Mesenchymal stem cell (in vitro differentiated cells and primary cell): ENCODE measurements around the gene KITLG.

Experiments
- DNase-seq: peaks from one replicate; pipeline ENCODE4 v3.0.0-alpha.2; 2013
- H2AFZ ChIP-seq: one replicate; pipeline ENCODE4 v1.6.1; 2013; ENCODE audit warnings: low read depth, mild to moderate bottlenecking, control low read depth, inconsistent platforms, low read length, moderate library complexity
- H2AK5ac ChIP-seq: 2 replicates; pipeline ENCODE4 v1.6.1; 2013; ENCODE audit warnings: low read length, moderate library complexity, mild to moderate bottlenecking, inconsistent platforms; ENCODE audit not compliant: severe bottlenecking
- H2BK120ac ChIP-seq: one replicate; pipeline ENCODE4 v1.6.1; 2013; ENCODE audit warnings: low read depth, mild to moderate bottlenecking, inconsistent platforms, low read length, moderate library complexity
- H2BK12ac ChIP-seq, 2 experiments: one replicate each; pipeline ENCODE4 v1.6.1; 2013; ENCODE audit warnings: inconsistent platforms in 2 of 2, low read length in 2 of 2, mild to moderate bottlenecking in 2 of 2, moderate library complexity in 2 of 2, control low read depth in 1 of 2
- H2BK15ac ChIP-seq: one replicate; pipeline ENCODE4 v1.6.1; 2013; ENCODE audit warnings: mild to moderate bottlenecking, low read depth, inconsistent platforms; ENCODE audit not compliant: poor library complexity, severe bottlenecking
- H2BK5ac ChIP-seq: 2 replicates; pipeline ENCODE4 v1.6.1; 2013; ENCODE audit warnings: low read depth, mild to moderate bottlenecking, low read length, control low read depth, inconsistent platforms; ENCODE audit not compliant: poor library complexity, severe bottlenecking
- H3K14ac ChIP-seq, 2 experiments: one replicate each; pipeline ENCODE4 v1.6.1; 2013; ENCODE audit warnings: inconsistent platforms in 2 of 2, low read length in 2 of 2, control low read depth in 1 of 2, mild to moderate bottlenecking in 1 of 2, moderate library complexity in 1 of 2
- H3K18ac ChIP-seq, 2 experiments: one replicate each; pipeline ENCODE4 v1.6.1; 2013; ENCODE audit warnings: inconsistent platforms in 2 of 2, low read length in 2 of 2, control low read depth in 1 of 2, low read depth in 1 of 2, mild to moderate bottlenecking in 1 of 2
- H3K23ac ChIP-seq, 2 experiments: one replicate each; pipeline ENCODE4 v1.6.1; 2013; ENCODE audit warnings: inconsistent platforms in 2 of 2, low read length in 2 of 2, mild to moderate bottlenecking in 2 of 2, moderate library complexity in 2 of 2, control low read depth in 1 of 2
- H3K27ac ChIP-seq: 2 replicates; pipeline ENCODE4 v1.5.1; 2013; ENCODE audit warnings: mild to moderate bottlenecking, moderate library complexity, low read length, control low read depth, inconsistent platforms; ENCODE audit not compliant: poor library complexity, severe bottlenecking
- H3K27me3 ChIP-seq, 2 experiments: 2 replicates each; pipeline versions ENCODE4 v1.6.1 to v1.7.0; 2013; ENCODE audit warnings: low read length in 2 of 2, mild to moderate bottlenecking in 2 of 2, moderate library complexity in 2 of 2, control low read depth in 1 of 2, inconsistent platforms in 1 of 2; ENCODE audit not compliant: control insufficient read depth in 1 of 2, insufficient read depth in 1 of 2
- H3K36me3 ChIP-seq, 2 experiments: 2 replicates each; pipeline versions ENCODE4 v1.6.1 to v1.7.0; 2013; ENCODE audit warnings: low read length in 2 of 2, control low read depth in 1 of 2, inconsistent platforms in 1 of 2, low read depth in 1 of 2, mild to moderate bottlenecking in 1 of 2; ENCODE audit not compliant: insufficient read depth in 2 of 2, control insufficient read depth in 1 of 2
- H3K4ac ChIP-seq, 2 experiments: one replicate each; pipeline ENCODE4 v1.6.1; 2013; ENCODE audit warnings: inconsistent platforms in 2 of 2, low read length in 2 of 2, mild to moderate bottlenecking in 2 of 2, moderate library complexity in 2 of 2, control low read depth in 1 of 2, low read depth in 1 of 2
- H3K4me1 ChIP-seq: 2 replicates; pipeline ENCODE4 v1.6.1; 2013; ENCODE audit warnings: low read depth, low read length, control low read depth; ENCODE audit not compliant: control insufficient read depth, insufficient read depth
- H3K4me2 ChIP-seq: 2 replicates; pipeline ENCODE4 v1.6.1; 2013; ENCODE audit warnings: low read length, mild to moderate bottlenecking, inconsistent platforms; ENCODE audit not compliant: poor library complexity, severe bottlenecking
- H3K4me3 ChIP-seq, 2 experiments: 2 replicates each; pipeline versions ENCODE4 v1.5.1 to v1.7.0; 2013; ENCODE audit warnings: low read length in 2 of 2, mild to moderate bottlenecking in 2 of 2, control low read depth in 1 of 2, low read depth in 1 of 2; ENCODE audit not compliant: insufficient read depth in 1 of 2
- H3K79me1 ChIP-seq: replicated peaks from 2 replicates; pipeline ENCODE4 v1.6.1; 2013; ENCODE audit warnings: mild to moderate bottlenecking, control low read depth, low read length, inconsistent platforms; ENCODE audit not compliant: poor library complexity, severe bottlenecking
- H3K9ac ChIP-seq: 2 replicates; pipeline ENCODE4 v1.7.0; 2013; ENCODE audit warnings: mild to moderate bottlenecking, low read length, moderate library complexity
- H3K9me3 ChIP-seq: 2 replicates; pipeline ENCODE4 v1.7.0; 2013; ENCODE audit warnings: mild to moderate bottlenecking, low read length; ENCODE audit not compliant: control insufficient read depth
- H4K8ac ChIP-seq: one replicate; pipeline ENCODE4 v1.6.1; 2013; ENCODE audit warnings: inconsistent platforms, mild to moderate bottlenecking, low read length, moderate library complexity
- H4K91ac ChIP-seq: one replicate; pipeline ENCODE4 v1.6.1; 2013; ENCODE audit warnings: mild to moderate bottlenecking, low read length, inconsistent platforms
- WGBS: methylation state at CpG from one replicate; pipeline ENCODE4 v1.1.7; 2013; ENCODE audit warnings: mixed read lengths; 5-methylcytosine and 5-hydroxymethylcytosine counted together

KITLG gene

GRCh38 chr12:88546226-88546625 lies 34.0 kb downstream of the KITLG start:
- H3K18ac ChIP-seq = no peak overlapping the region
- no CpG with 5 or more reads among the region's 2 CpGs for WGBS
- peaks cover 6% of the 10 kb centered on the region for H3K79me1 ChIP-seq
- no peak overlapping the region for H3K4ac ChIP-seq
- no peak overlapping the region for H4K91ac ChIP-seq
- no peaks in the 10 kb centered on the region for H3K27me3 ChIP-seq
- no peak overlapping the region for H2BK15ac ChIP-seq
- no peak overlapping the region for H3K14ac ChIP-seq
- H2BK12ac ChIP-seq = no peak overlapping the region
- no peak overlapping the region for H3K27ac ChIP-seq
- H3K9me3 ChIP-seq = no peaks in the 10 kb centered on the region
- no peak overlapping the region for H2BK120ac ChIP-seq
- H2AFZ ChIP-seq = no peak overlapping the region
- no peak overlapping the region for H3K9ac ChIP-seq
- no peak overlapping the region for H3K23ac ChIP-seq
- no peak overlapping the region for H3K4me2 ChIP-seq
- H3K4me1 ChIP-seq = no peaks in the 10 kb centered on the region
- no peak overlapping the region for H2AK5ac ChIP-seq
- no peak for DNase-seq
- no peak overlapping the region for H4K8ac ChIP-seq
- H3K36me3 ChIP-seq = peaks cover 0 to 41% of the 10 kb centered on the region in 2 experiments
- H2BK5ac ChIP-seq = no peak overlapping the region
- no peak overlapping the region for H3K4me3 ChIP-seq

- no peak overlapping the region for H3K9ac ChIP-seq
- H3K4me1 ChIP-seq = no peaks in the 10 kb centered on the region
- H2AK5ac ChIP-seq = no peak overlapping the region
- H2BK120ac ChIP-seq = no peak overlapping the region
- no peak overlapping the region for H2AFZ ChIP-seq
- H3K18ac ChIP-seq = peak overlapping the region in 1 of 2 experiments; percentile 66
- H3K14ac ChIP-seq = peak overlapping the region in 1 of 2 experiments; percentile 55
- DNase-seq = peak; percentile 45
- WGBS = 66% methylated on average over 8 of the region's 10 CpGs
- no peak overlapping the region for H3K4me3 ChIP-seq
- H3K4me2 ChIP-seq = no peak overlapping the region
- no peak overlapping the region for H2BK15ac ChIP-seq
- H3K36me3 ChIP-seq = peaks cover 0 to 48% of the 10 kb centered on the region in 2 experiments
- no peak overlapping the region for H2BK5ac ChIP-seq
- H4K91ac ChIP-seq = no peak overlapping the region
- H3K79me1 ChIP-seq = peaks cover 6% of the 10 kb centered on the region
- no peak overlapping the region for H3K27ac ChIP-seq
- H3K9me3 ChIP-seq = no peaks in the 10 kb centered on the region
- H3K23ac ChIP-seq = no peak overlapping the region
- no peaks in the 10 kb centered on the region for H3K27me3 ChIP-seq
- H3K4ac ChIP-seq = peak overlapping the region in 1 of 2 experiments; percentile 61
- peak overlapping the region in 1 of 2 experiments; percentile 86 for H2BK12ac ChIP-seq
- H4K8ac ChIP-seq = no peak overlapping the region
Measured at GRCh38 chr12:88544991-88545980, 35.0 kb downstream of the KITLG start.

- Histone ChIP-seq H2BK15ac (no peak overlapping the region), H3K27ac (no peak overlapping the region), H3K9ac (no peak overlapping the region), H3K23ac (no peak overlapping the region), H3K79me1 (peaks cover 2% of the 10 kb centered on the region), H4K91ac (no peak overlapping the region), H3K4me1 (no peaks in the 10 kb centered on the region), H2BK5ac (no peak overlapping the region), H3K36me3 (peaks cover 0 to 72% of the 10 kb centered on the region in 2 experiments), H3K14ac (no peak overlapping the region), H4K8ac (no peak overlapping the region), H2AFZ (no peak overlapping the region), H2BK120ac (no peak overlapping the region), H3K4ac (no peak overlapping the region), H3K4me3 (no peak overlapping the region), H2AK5ac (no peak overlapping the region), H3K4me2 (no peak overlapping the region), H2BK12ac (no peak overlapping the region), H3K9me3 (no peaks in the 10 kb centered on the region), H3K18ac (no peak overlapping the region), H3K27me3 (no peaks in the 10 kb centered on the region)
- DNase-seq = no peak
- WGBS = no CpG with 5 or more reads among the region's 1 CpG
Measured at GRCh38 chr12:88539893-88540292, 40.4 kb downstream of the KITLG start.

GRCh38 chr12:88538697-88539096 lies 41.6 kb downstream of the KITLG start:
- no peaks in the 10 kb centered on the region for H3K27me3 ChIP-seq
- H2BK12ac ChIP-seq = no peak overlapping the region
- H2BK120ac ChIP-seq = no peak overlapping the region
- H2BK5ac ChIP-seq = no peak overlapping the region
- H3K27ac ChIP-seq = no peak overlapping the region
- no peak overlapping the region for H3K18ac ChIP-seq
- H4K91ac ChIP-seq = no peak overlapping the region
- H3K9ac ChIP-seq = no peak overlapping the region
- no peak for DNase-seq
- peaks cover 2% of the 10 kb centered on the region for H3K79me1 ChIP-seq
- H2BK15ac ChIP-seq = no peak overlapping the region
- H3K9me3 ChIP-seq = no peaks in the 10 kb centered on the region
- H3K4me2 ChIP-seq = no peak overlapping the region
- no peak overlapping the region for H3K4me3 ChIP-seq
- H3K4me1 ChIP-seq = no peaks in the 10 kb centered on the region
- no peak overlapping the region for H4K8ac ChIP-seq
- peaks cover 0 to 65% of the 10 kb centered on the region in 2 experiments for H3K36me3 ChIP-seq
- H2AK5ac ChIP-seq = no peak overlapping the region
- 100% methylated on average over 1 of the region's 2 CpGs for WGBS
- no peak overlapping the region for H3K14ac ChIP-seq
- H2AFZ ChIP-seq = no peak overlapping the region
- H3K23ac ChIP-seq = no peak overlapping the region
- H3K4ac ChIP-seq = no peak overlapping the region
